Left ventricle myocardium superior (tissue), 1 donor: ENCODE measurements around the gene BACH2. TPM values are rescaled to one million over a fixed set of nuclear protein-coding genes. Genes with fewer than 3 reads are reported as not detected.

Source experiments
- ATAC-seq: fragments of 200-7000 bp; cut with Tn5 transposase; one replicate; pipeline ENCODE4 v1.9.1; 2020; ENCODE audit warnings: mild to moderate bottlenecking, moderate library complexity
- DNase-seq: peaks from one replicate; pipeline ENCODE4 v3.0.0-alpha.2; 2020
- intact Hi-C: fragments of 100-400 bp; cut with micrococcal nuclease; formaldehyde crosslinking; loops from one replicate; pipeline ENCODE4 v1.11.0; 2022
- total RNA-seq: library from RNA; stranded (reverse); fragmentation: NEBNext Ultra II Directional; extraction: Animal tissue kit (Norgen Biotek cat#: 25700); gene quantifications from one replicate; pipeline ENCODE4 v1.2.1, GENCODE V29; 2021
- donor health status: DM: no; HTN: yes; CAD: no; lungs with severe emphysema.

Gene BACH2
- total RNA-seq, 1 donor from 2014 or later = 1.5 TPM

DNA sequence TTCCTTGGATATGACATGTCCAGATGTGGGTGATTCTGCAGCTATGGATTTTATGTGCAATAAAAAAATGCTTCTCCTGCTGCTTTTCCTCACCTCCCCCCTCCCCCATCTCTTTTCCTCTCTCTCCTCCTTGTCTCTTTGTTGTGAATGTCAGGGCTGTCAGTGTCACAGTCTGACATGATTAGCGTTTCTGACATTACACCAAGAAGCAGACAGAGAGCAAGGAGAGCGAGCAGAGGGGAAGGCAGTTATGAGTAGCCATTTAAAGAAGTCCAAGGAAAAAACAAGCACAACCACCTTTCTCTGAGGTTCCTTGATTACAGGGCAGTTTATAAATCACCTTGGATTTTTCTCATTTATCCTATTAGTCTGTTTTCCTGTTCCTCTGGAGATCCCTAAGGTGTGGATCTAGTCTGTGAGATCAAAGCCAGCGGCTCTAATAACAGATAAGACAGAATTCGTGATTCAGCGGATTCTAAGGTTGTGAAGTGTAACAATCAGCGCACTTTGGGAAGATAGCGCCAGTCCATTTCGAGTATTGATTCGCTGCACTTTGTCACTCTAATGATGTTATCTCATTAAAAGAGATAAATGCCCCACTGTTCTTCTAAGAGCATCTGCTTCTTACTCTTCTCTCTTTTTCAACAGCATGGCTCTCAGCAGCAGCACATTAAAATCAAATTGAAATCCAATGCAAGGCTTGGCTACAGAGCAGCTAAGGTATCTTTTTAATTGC, 101.4 kb downstream of the BACH2 start:
- DNase-seq (no peak), ATAC-seq (peak; percentile 57)
- intact Hi-C loops = no loop called here

DNA sequence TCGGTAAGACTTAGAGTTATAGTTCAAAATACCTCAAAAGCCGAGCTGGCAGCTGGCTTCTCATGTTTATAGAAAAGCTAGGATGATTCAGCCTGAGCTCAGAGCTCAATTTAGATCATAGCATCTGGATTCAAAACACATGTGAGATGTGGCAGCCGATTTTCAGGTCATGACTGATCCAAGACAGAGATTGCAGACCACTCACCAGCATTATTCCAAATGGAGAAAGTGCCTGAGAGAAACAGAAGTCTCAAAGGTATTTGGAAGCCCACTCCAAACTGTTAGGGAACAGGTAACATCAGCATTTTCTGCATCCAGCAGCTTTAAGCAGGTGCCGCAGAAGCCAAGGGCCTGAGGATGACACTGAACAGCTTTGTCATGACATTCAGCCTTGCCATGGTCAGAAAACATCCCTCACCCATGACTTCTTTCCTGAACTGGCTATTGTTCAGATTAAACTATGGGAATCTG, 102.2 kb downstream of the BACH2 start:
- DNase-seq = no peak
- intact Hi-C loops = no loop called here
- ATAC-seq = peak; percentile 20

GRCh38 chr6:90193359-90193758, 103.3 kb downstream of the BACH2 start:
- ATAC-seq (no peak), DNase-seq (no peak)
- intact Hi-C loops = no loop called here

- intact Hi-C loops = no loop called here
- DNase-seq (no peak), ATAC-seq (no peak)
Observed at GRCh38 chr6:90192857-90193256, 103.8 kb downstream of the BACH2 start.

- DNase-seq (no peak), ATAC-seq (no peak)
- intact Hi-C loops = no loop called here
Observed at GRCh38 chr6:90190752-90191395, 105.8 kb downstream of the BACH2 start.

DNA sequence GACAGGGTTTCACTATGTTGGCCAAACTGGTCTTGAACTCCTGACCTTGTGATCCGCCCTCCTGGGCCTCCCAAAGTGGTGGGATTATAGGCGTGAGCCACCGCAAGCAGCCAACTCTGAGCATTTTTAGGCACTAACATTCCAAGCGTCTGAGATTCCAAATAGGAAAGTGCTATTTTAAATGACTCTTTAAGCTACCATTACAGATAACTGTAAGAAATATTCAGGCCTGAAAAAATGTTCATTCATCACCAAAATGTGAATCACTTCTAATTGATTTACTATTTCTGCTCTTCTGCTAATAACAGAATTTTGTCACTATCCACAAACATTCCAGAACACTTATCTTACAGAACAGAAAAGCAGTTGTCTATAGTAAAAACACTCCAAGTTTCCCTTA, 106.5 kb downstream of the BACH2 start:
- no peak for ATAC-seq
- intact Hi-C loops = no loop called here
- no peak for DNase-seq

- no peak for DNase-seq
- intact Hi-C loops = no loop called here
- peak; percentile 62 for ATAC-seq
Observed at GRCh38 chr6:90187437-90188121, 109.1 kb downstream of the BACH2 start.

DNA sequence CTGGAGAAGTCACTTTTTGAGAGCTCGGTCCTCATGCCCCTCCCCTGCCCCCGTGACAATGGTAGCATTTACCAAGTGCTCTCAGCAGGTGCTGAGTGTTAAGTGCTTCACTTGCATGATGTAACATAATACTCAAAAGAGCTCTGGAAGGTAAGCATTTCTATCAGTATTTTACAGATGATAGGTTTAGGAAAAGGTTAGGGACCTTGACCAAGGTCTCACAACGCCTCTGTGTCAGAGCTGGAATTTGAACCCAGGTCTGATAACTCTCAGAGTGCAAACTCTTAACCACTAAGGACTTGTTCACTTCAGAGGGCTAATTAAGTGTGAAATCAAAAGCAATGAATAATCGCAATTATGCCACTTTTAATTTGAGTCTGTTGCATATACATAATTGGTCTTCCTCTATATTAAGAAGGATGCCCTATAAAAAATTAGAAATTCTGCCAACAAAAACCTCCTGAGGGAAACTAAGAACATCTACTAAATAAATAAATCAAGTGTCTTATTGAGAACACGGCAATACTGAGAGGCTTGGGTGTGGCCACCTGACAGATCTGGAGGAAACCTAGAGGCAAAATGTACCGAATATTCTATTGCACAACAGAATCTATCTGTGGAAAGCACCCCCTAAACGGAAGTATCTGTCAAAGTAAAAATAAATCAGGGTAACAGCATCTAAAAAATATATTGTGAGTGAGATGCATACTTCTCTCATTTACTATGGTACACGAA, 109.8 kb downstream of the BACH2 start:
- intact Hi-C loops = no loop called here
- no peak for ATAC-seq

GRCh38 chr6:90186026-90186425, 110.6 kb downstream of the BACH2 start:
- intact Hi-C loops = no loop called here
- DNase-seq (no peak), ATAC-seq (no peak)

More for the DNA sequence above, 109.8 kb downstream of the BACH2 start:
- DNase-seq = no peak

DNA sequence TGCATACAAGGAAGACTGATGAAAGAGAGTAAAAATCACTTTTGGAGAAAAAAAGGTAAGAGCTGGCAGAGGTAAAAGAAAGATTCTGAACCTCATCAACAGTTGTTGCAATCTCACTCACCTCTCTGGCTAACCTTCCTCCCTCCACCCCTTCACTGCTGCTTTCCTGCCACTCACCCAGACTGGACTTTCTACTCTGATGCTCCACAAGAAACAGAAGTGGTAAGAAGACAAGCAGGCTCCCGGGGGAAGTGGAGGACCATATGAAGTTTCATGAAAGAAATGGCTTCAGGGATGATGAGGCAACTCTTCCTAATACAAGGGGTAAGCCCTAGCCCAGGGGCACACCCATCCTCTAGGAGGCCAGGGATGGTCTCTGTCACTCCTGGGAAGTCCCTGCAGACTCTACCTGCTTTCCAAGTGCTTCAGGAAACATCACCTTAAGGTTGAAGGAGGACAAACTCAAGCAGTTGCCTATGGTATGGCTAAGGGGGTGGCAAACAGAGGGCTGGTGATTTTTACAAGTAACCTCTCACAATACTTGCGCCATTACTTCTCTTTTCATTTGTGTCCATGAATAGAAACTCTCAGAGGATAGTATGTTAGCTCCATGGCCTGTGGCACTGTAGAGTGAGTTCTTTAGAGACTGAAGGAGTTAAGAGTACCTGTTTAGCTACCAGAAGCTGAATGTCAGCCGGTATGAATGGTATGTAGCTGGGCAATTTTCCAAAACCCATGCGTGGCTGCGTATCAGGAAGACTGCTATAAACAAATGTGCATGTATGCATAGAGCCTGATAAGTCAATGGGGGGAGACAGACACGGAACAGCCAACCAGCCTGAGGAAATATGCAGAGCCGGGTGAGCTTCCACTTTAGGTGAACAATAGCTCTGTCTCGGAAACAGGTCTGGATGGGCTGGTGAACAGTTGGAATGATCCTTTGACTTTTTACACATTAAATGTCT, 112.0 kb downstream of the BACH2 start:
- DNase-seq = no peak
- intact Hi-C loops = no loop called here
- peak; percentile 71 for ATAC-seq

GRCh38 chr6:90183587-90184333, 112.9 kb downstream of the BACH2 start:
- DNase-seq (no peak), ATAC-seq (peak; percentile 67)
- intact Hi-C loops = no loop called here

- DNase-seq = no peak
- intact Hi-C loops = no loop called here
- ATAC-seq = no peak
Observed at GRCh38 chr6:90180526-90180925, 116.1 kb downstream of the BACH2 start.

GRCh38 chr6:90179190-90180169, 117.2 kb downstream of the BACH2 start:
- intact Hi-C loops = no loop called here
- DNase-seq (no peak), ATAC-seq (no peak)

- intact Hi-C loops = no loop called here
- peak; percentile 54 for ATAC-seq
- no peak for DNase-seq
Observed at GRCh38 chr6:90178384-90178855, 118.2 kb downstream of the BACH2 start.

GRCh38 chr6:90177544-90178383, 118.9 kb downstream of the BACH2 start:
- no peak for DNase-seq
- intact Hi-C loops = no loop called here
- peak; percentile 69 for ATAC-seq
